Mucosa of descending colon (tissue), 3 donors: ENCODE results near the gene TANC1. TPM values are rescaled to one million over a fixed set of nuclear protein-coding genes. Genes with fewer than 3 reads are reported as not detected.

Experiments used
- ATAC-seq: fragments of 200-7000 bp; cut with Tn5 transposase; one replicate; pipeline ENCODE4 v1.9.1; 2020; ENCODE audit warnings: mild to moderate bottlenecking, moderate library complexity
- DNase-seq, 3 donors: peaks; one replicate each; pipeline ENCODE4 v3.0.0-alpha.2; 2020
- H3K36me3 ChIP-seq: fragments of 200-600 bp; one replicate; pipeline ENCODE4 v1.8.0; 2021; ENCODE audit warnings: low read depth, mild to moderate bottlenecking
- H3K4me1 ChIP-seq: fragments of 200-600 bp; one replicate; pipeline ENCODE4 v1.8.0; 2021; ENCODE audit warnings: low read depth, mild to moderate bottlenecking
- H3K4me3 ChIP-seq: fragments of 200-600 bp; one replicate; pipeline ENCODE4 v1.8.0; 2021; ENCODE audit warnings: mild to moderate bottlenecking
- H3K9me3 ChIP-seq: fragments of 200-600 bp; one replicate; pipeline ENCODE4 v1.8.0; 2021; ENCODE audit warnings: mild to moderate bottlenecking
- intact Hi-C, 2 donors: fragments of 100-400 bp; cut with DNase I in 1 of 2; cut with micrococcal nuclease in 1 of 2; formaldehyde crosslinking; loops; one replicate each; pipeline versions ENCODE4 v1.11.0 to v1.11.1; 2022; cut with DNase I, micrococcal nuclease
- total RNA-seq, 3 donors: library from RNA; stranded (reverse); fragmentation: NEBNext Ultra II Directional in 2 of 3; extraction: Animal tissue kit (Norgen Biotek cat#: 25700) in 2 of 3; gene quantifications; one replicate each; pipeline versions ENCODE4 v1.2.1 to v1.2.4, GENCODE V29; 2021 to 2023
- TF ChIP-seq, protein P1 (sequence below): fragments of 200-600 bp; IDR thresholded peaks from one replicate; pipeline ENCODE4 v1.8.0; 2022; ENCODE audit warnings: antibody characterized with exemption, mild to moderate bottlenecking
- donor health status: DM: no; HTN: no; CAD: no; lungs with moderate emphysema.
- donor health status: DM: no; HTN: no; CAD: no.
- donor health status: DM: no; HTN: yes; CAD: no.

The TANC1 gene
- total RNA-seq, 3 donors from 2014 or later = 30.7 to 55.5 (median 41.0) TPM

DNA sequence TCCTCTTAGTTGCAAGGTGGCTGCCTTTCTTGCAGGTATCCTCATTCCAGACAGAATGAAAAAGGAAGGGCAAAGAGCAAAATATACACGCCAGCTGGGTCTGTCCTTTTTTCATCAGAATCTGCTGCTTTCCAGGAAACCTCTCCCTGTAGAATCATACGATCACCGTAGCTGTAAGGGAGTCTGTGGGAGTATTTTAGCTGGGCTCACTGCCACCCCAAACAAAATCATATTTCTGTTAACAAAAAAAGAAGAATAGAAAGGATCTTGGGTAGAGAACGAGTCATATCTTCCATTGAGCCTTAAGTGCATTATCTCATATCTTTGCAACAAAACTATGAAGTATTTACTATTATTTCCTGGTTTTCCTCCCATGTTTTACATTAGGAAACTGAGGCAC is 15.0 kb upstream of the TANC1 start:
- H3K4me3 ChIP-seq = no peak overlapping the region
- ATAC-seq (no peak), DNase-seq (no peak)
- H3K4me1 ChIP-seq = peaks cover 20% of the 10 kb centered on the region
- TF ChIP-seq, protein P1, sequence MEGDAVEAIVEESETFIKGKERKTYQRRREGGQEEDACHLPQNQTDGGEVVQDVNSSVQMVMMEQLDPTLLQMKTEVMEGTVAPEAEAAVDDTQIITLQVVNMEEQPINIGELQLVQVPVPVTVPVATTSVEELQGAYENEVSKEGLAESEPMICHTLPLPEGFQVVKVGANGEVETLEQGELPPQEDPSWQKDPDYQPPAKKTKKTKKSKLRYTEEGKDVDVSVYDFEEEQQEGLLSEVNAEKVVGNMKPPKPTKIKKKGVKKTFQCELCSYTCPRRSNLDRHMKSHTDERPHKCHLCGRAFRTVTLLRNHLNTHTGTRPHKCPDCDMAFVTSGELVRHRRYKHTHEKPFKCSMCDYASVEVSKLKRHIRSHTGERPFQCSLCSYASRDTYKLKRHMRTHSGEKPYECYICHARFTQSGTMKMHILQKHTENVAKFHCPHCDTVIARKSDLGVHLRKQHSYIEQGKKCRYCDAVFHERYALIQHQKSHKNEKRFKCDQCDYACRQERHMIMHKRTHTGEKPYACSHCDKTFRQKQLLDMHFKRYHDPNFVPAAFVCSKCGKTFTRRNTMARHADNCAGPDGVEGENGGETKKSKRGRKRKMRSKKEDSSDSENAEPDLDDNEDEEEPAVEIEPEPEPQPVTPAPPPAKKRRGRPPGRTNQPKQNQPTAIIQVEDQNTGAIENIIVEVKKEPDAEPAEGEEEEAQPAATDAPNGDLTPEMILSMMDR = no peak
- intact Hi-C loops = no loop called here
- H3K9me3 ChIP-seq = no peaks in the 10 kb centered on the region
- no peaks in the 10 kb centered on the region for H3K36me3 ChIP-seq

DNA sequence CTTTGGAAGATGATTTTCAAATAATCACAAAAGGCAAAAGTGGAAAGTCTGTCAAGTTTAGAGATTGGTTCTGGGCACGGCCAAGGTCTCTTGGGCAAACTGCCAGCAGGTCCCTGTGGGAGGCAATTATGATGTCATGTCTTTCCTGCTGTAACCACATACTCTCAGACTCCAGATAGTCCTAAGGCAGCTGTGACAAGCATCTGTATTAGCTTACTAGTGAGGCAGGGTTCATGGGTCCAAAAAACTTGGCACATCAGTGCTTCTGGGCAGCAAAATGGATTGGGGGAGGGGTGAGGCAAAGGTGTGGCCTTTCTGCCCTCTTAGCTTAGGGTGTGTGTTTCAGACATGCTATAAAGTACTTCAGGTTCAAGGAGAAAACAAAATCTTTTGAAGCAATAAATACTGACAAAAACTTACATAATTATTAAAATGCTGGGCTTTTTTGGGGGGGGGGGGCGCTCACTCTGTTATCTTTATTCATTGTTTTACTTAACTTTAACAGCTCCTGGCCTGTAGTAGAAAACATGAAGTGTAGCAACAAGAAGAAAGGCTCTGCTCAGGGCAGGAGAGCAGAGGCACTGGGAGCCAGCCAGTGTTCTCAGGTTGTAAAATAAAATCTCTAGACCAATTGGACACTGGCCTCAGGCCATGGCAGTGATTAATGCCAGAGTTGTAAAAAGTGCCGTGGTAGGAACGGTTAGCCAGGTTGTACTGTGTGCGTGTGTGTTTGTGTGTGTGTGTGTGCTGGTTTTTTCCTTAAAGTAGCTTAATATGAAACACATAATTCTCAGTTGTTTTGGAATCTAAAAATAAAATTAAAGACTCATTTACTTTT is 14.3 kb upstream of the TANC1 start:
- intact Hi-C loops = no loop called here
- peak; percentile 95 for ATAC-seq

DNA sequence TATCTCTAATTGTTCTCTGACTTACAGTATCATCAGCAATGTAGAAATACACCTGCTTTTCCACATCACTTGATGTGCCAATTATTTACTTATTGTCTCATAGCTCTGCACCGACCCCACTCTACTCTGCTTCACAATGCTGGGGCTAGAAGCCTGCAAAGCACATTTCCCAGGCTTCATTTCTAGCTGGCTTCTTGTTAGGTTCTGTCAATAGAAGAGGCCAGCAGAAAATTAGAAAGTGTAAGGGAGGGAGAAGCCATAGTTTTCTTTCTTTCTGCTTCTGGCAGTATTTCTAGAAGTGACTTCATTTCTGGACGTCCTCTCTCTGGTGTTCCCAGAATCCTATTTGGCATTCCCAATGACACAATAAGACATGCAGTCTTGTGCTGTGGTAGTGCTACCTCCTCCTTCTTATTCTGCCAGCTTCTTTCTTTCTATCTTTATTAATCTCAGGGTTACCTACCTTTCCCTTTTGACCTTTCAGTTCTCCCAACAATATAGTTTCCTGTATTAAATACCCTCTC is 12.5 kb upstream of the TANC1 start:
- TF ChIP-seq, protein P1 = no peak
- DNase-seq = no peak
- ATAC-seq = no peak
- intact Hi-C loops = no loop called here
- Histone ChIP-seq H3K36me3 (no peaks in the 10 kb centered on the region), H3K4me1 (peaks cover 20% of the 10 kb centered on the region), H3K9me3 (no peaks in the 10 kb centered on the region), H3K4me3 (no peak overlapping the region)

More for the DNA sequence above, 14.3 kb upstream of the TANC1 start:
- H3K9me3 ChIP-seq = no peaks in the 10 kb centered on the region
- TF ChIP-seq, protein P1 = no peak
- no peak overlapping the region for H3K4me3 ChIP-seq
- H3K4me1 ChIP-seq = peaks cover 20% of the 10 kb centered on the region
- peak; percentile 81 to 89 (median 87) for DNase-seq
- H3K36me3 ChIP-seq = no peaks in the 10 kb centered on the region

DNA sequence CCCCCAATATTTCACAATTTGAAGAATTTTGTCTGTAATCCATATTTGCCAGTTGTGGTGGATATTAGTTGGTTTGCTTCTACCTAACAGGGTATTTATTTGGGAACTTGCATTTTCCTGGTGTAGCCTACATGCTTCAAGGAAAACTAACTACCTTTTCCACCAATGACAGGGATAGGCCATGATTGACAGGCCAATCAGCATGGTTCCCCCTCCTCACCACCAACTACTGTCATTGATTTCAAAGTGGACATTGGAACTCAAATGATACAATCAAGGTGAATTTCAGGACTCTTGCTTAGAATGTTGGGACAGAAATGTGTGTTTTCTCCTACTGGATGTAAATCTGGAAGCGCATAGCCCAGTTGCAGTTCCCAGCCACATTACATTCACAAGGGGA is 10.1 kb upstream of the TANC1 start:
- no peaks in the 10 kb centered on the region for H3K9me3 ChIP-seq
- no peaks in the 10 kb centered on the region for H3K36me3 ChIP-seq
- no peak overlapping the region for H3K4me3 ChIP-seq
- TF ChIP-seq, protein P1 = no peak
- peaks cover 15% of the 10 kb centered on the region for H3K4me1 ChIP-seq
- ATAC-seq (no peak), DNase-seq (no peak)
- intact Hi-C loops = no loop called here

DNA sequence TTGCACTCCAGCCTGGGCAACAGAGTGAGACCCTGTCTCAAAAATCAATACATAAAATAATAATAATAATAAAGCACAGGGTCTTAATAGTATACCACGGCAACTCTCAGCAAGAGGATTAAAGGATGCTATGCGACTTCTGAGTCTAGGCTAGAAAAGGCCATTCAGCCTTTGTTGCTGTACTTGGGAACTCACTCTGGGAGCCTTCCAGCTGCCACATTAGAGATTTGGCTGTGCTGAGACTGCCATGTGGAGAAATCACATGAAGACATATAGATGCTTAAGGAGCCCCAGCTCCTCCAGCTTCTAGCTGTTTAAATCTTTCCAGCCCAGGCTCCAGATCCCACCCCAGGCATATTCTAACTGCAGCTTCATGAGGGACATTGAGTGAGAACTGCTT is 8.2 kb upstream of the TANC1 start:
- DNase-seq (no peak), ATAC-seq (no peak)
- Histone ChIP-seq H3K36me3 (no peaks in the 10 kb centered on the region), H3K4me1 (no peaks in the 10 kb centered on the region), H3K4me3 (no peak overlapping the region), H3K9me3 (no peaks in the 10 kb centered on the region)
- TF ChIP-seq, protein P1 = no peak
- intact Hi-C loops = no loop called here
